Measurements from ENCODE around the gene SLC9A5.

The SLC9A5 gene

DNA sequence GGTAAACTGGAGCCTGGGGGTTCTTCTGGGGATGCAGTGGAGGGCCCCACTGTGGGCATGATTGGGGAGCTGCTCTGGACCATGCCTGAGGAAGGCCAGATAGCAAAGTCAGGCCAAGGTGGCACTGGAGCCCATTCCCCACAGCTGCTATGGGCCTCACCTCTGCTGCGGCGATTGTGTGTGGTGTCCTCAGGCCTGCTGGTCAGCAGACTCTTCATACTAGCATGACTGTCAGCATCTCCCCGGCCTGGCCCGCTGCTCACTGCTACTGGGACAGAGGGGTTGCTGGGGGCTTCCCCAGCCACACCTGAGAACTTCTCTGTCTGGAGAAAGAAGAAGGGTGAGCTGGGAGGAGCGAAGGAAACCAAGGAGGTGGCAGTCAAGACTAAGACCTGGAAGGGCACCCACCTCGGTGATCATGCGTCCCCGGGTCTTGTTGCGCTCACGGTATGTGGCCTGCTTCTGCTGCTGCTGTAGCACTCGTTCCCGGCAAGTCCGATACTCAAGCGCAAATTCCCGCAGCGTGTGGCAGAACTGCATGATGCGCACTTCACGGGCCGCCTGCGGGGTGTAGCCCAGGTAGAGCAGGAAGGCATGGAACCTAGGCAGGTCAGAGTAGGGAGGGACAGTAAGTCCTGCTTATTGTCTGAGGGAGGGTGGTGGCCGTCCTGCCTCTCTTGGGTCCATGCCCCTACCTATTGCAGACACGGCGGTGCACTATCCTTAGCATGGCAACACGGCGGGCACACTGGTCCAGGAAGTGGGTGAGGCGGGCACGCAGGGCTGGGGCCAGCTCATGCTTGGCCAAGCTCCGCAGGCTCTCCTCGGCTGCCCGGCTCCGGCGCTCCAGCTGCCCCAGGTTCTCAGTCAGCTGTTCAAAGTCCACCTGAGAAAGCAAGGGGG lies 18.6 kb upstream of the SLC9A5 start:
- TF ChIP-seq, protein P1, sequence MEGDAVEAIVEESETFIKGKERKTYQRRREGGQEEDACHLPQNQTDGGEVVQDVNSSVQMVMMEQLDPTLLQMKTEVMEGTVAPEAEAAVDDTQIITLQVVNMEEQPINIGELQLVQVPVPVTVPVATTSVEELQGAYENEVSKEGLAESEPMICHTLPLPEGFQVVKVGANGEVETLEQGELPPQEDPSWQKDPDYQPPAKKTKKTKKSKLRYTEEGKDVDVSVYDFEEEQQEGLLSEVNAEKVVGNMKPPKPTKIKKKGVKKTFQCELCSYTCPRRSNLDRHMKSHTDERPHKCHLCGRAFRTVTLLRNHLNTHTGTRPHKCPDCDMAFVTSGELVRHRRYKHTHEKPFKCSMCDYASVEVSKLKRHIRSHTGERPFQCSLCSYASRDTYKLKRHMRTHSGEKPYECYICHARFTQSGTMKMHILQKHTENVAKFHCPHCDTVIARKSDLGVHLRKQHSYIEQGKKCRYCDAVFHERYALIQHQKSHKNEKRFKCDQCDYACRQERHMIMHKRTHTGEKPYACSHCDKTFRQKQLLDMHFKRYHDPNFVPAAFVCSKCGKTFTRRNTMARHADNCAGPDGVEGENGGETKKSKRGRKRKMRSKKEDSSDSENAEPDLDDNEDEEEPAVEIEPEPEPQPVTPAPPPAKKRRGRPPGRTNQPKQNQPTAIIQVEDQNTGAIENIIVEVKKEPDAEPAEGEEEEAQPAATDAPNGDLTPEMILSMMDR (IDR thresholded peaks at IDR 0.05; ENCODE audit: insufficient read depth, low read length, poor library complexity, severe bottlenecking) = no peak
- Histone ChIP-seq H3K36me3 (ENCODE audit: control insufficient read depth, insufficient read depth, low read length) (peaks cover 39% of the 10 kb centered on the region), H3K4me3 (replicated peaks; ENCODE audit: low read depth, low read length) (no peak overlapping the region), H3K27me3 (replicated peaks; ENCODE audit: control insufficient read depth, insufficient read depth, low read length) (no peaks in the 10 kb centered on the region)
- DNase-seq (ENCODE audit: extremely low read depth, insufficient read length) = no peak

DNA sequence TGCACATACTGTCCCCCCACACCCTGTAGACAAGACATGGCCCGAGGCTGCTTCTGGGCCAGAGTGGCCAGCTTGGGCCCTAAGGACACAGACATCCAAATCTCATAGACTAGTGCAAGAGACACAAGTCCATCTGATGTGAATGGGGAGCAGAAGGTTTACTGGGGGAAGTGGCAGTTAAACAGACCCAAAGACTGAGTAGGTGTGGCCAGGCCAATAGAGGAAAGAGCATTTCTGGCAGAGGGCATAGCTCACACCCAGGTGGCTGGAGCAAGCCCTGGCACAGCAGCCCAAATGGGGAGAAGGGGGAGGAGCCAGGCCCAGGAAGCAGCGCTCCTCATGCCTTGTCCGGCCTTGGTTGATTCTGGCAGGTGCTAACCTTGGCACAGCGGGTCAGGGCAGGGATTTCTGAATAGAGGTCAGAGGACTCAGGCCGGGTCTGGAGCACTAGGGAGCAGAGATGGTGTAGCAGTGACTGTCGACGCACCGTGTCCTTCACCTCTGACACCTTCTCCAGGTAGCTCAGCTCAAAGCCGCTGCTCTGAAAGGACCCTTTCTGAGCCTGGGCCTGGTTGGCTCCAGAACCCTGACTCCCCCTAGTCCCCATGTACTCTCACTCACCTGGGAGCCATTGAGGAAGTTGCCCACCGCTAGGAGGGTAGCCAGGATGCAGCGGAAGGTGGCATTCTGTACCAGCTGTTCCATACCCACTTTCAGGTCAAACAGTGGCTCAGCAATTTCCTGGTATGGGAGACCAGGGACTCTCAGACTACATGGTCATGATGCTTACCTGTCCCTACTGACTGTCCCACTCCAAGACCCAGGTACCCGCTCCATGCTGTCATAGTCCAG lies 17.7 kb upstream of the SLC9A5 start:
- no peak overlapping the region for H3K4me3 ChIP-seq (replicated peaks; ENCODE audit: low read depth, low read length)
- no peak for DNase-seq (ENCODE audit: extremely low read depth, insufficient read length)
- H3K36me3 ChIP-seq (ENCODE audit: control insufficient read depth, insufficient read depth, low read length) = peaks cover 44% of the 10 kb centered on the region
- TF ChIP-seq, protein P1 (IDR thresholded peaks at IDR 0.05; ENCODE audit: insufficient read depth, low read length, poor library complexity, severe bottlenecking) = no peak
- no peaks in the 10 kb centered on the region for H3K27me3 ChIP-seq (replicated peaks; ENCODE audit: control insufficient read depth, insufficient read depth, low read length)

DNA sequence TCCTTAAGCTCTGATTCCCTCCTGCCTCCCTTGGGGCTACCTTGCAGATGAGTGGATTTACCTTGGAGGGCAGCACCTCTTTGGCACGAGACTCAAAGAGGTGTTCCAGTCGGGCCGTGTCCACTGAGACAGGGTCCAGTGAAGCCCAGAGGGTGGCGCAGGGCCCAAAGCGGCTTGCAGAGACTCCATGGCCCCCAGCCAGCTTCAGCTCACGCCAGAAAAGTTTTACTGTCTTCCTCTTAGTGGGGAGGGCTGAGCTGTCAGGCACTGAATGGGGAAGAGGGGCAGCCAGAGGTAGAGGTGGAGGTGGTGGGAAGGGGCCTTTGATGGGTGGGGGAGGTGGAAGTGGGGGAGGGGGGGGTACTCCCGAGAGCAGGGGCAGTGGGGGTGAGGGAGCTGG lies 15.2 kb upstream of the SLC9A5 start:
- no peaks in the 10 kb centered on the region for H3K27me3 ChIP-seq (replicated peaks; ENCODE audit: control insufficient read depth, insufficient read depth, low read length)
- no peak for DNase-seq (ENCODE audit: extremely low read depth, insufficient read length)
- H3K4me3 ChIP-seq (replicated peaks; ENCODE audit: low read depth, low read length) = no peak overlapping the region
- TF ChIP-seq, protein P1 (IDR thresholded peaks at IDR 0.05; ENCODE audit: insufficient read depth, low read length, poor library complexity, severe bottlenecking) = no peak
- H3K36me3 ChIP-seq (ENCODE audit: control insufficient read depth, insufficient read depth, low read length) = peaks cover 59% of the 10 kb centered on the region

DNA sequence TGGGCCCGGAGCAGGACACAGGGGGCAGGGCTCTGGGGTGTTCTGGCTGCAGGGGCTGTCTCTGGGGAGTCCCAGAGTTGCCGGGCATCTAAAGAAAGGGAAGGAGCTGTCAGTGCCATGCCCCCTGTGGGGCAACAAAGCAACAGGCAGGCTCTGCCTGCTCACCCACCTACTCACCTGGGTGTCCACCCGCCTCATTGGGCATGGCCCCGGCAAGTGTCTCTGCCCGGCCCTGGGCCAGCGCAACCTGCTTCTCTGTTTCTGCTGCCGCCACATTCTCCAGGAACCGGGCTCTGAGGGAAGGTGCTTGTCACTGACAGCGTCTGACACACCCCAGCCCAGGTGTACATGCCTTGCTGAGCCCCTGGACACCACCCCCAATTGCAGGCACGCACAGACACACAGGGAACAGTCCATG lies 14.6 kb upstream of the SLC9A5 start:
- Histone ChIP-seq H3K36me3 (ENCODE audit: control insufficient read depth, insufficient read depth, low read length) (peaks cover 57% of the 10 kb centered on the region), H3K4me3 (replicated peaks; ENCODE audit: low read depth, low read length) (no peak overlapping the region), H3K27me3 (replicated peaks; ENCODE audit: control insufficient read depth, insufficient read depth, low read length) (no peaks in the 10 kb centered on the region)
- TF ChIP-seq, protein P1 (IDR thresholded peaks at IDR 0.05; ENCODE audit: insufficient read depth, low read length, poor library complexity, severe bottlenecking) = no peak
- DNase-seq (ENCODE audit: extremely low read depth, insufficient read length) = no peak

DNA sequence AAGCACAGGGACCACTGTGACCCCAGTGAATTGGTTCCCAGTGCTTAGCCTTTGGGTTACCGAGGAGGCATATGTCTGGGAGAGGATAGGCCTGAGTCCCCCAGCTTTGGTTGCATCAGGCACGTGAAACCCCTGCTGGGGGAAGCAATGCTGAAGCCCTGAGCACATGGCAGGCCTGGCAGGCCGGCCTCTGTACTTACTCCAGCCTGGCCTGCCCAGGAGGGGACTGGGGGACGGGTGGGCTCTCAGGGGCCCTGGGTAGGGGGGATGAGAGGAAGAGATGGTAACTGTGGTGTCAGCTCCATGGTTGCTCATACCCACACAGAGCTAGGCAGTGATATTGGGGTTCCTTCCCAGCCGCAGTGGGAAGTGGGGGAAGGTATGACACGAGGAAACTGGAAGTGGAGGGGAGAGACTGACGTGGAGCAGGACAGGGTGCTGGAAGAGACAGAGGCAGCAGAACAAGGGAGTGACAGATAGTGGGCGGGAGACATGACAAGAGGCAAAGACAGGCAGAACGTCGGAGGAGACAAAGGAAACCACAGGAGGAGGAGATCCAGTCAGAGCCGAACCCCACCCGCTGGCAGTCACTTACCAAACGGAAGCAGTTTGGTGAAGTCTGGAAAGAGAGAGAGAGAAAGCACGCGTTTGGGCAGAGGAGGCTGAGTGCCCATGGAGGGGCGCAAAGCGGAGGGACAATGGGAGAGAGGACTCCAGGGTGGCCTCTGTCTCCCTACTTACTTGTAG lies 12.8 kb upstream of the SLC9A5 start:
- TF ChIP-seq, protein P1 (IDR thresholded peaks at IDR 0.05; ENCODE audit: insufficient read depth, low read length, poor library complexity, severe bottlenecking) = no peak
- Histone ChIP-seq H3K27me3 (replicated peaks; ENCODE audit: control insufficient read depth, insufficient read depth, low read length) (no peaks in the 10 kb centered on the region), H3K4me3 (replicated peaks; ENCODE audit: low read depth, low read length) (no peak overlapping the region), H3K36me3 (ENCODE audit: control insufficient read depth, insufficient read depth, low read length) (peaks cover 46% of the 10 kb centered on the region)
- no peak for DNase-seq (ENCODE audit: extremely low read depth, insufficient read length)

Measured in GM06990 (cell line).